Dendritic cell treated with granulocyte-macrophage colony-stimulating factor and Interleukin-4, amounts not matched to agents 40 ng/mL and 50 ng/mL, for 4 days (primary cell): ENCODE data around the gene ASTE1.
"Not testable (repeated sequence)": the region's sequence is repeated elsewhere in the genome, so short reads cannot be mapped to it uniquely, and the experiment has no call there.

Source experiments
- H3K27ac Mint-ChIP-seq: one replicate; pipeline ENCODE4 v1.8.0; 2022; ENCODE audit warnings: mild to moderate bottlenecking, mixed read lengths
- H3K27me3 Mint-ChIP-seq: one replicate; pipeline ENCODE4 v1.8.0; 2022; ENCODE audit warnings: mild to moderate bottlenecking, mixed read lengths
- H3K36me3 Mint-ChIP-seq: one replicate; pipeline ENCODE4 v1.8.0; 2022; ENCODE audit warnings: low read depth, mixed read lengths
- H3K4me1 Mint-ChIP-seq: one replicate; pipeline ENCODE4 v1.8.0; 2022; ENCODE audit warnings: low read depth, mixed read lengths
- H3K4me3 Mint-ChIP-seq: one replicate; pipeline ENCODE4 v1.8.0; 2022; ENCODE audit warnings: mild to moderate bottlenecking, moderate library complexity, mixed read lengths
- H3K9me3 Mint-ChIP-seq: one replicate; pipeline ENCODE4 v1.8.0; 2022; ENCODE audit warnings: mixed read lengths
- intact Hi-C: fragments of 100-400 bp; cut with micrococcal nuclease; formaldehyde crosslinking; loops from one replicate; pipeline ENCODE4 v1.15.0; 2022

Gene ASTE1

DNA sequence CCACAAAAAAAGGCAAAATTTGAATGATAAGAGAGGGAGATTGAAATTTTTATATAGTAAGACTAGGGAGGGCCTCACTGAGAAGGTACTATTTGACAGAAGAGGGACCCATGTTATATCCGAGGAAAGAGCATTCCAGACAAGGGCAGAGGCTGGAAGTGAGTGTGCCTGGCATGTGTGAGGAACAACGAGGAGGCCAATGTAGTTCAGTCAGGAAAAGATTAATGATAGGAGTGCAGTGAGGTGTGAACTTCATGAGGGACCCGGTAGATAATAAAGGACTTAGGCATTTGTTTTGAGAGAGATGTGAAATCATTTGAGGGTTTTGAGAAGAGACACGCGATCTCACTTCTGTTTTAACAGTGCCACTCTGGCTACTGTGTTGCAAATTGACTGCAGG lies 36.3 kb downstream of the ASTE1 start:
- Mint-ChIP-seq H3K27me3 (no peaks in the 10 kb centered on the region), H3K4me1 (peaks cover 18% of the 10 kb centered on the region), H3K27ac (peak overlapping the region; percentile 47), H3K4me3 (no peak overlapping the region), H3K9me3 (no peaks in the 10 kb centered on the region), H3K36me3 (peaks cover 53% of the 10 kb centered on the region)
- intact Hi-C loops = no loop called here

DNA sequence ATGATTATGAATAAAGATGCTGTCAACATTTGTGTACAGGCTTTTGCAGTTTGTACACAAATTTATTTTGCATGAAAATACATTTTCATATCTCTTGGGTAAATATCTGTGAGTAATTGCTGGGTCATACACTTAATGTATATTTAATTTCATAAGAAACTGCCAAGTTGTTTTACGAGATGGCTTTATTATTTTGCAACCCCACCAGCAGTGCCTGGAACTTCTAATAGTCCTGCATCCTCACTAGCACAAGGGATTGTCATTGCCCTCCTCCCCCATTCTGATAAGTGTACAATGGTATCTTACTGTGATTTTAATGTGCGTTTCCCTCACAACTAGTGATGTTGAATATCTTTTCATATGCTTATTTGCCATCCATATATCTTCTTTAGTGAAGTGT lies 45.2 kb downstream of the ASTE1 start:
- Mint-ChIP-seq H3K36me3 (peaks cover 56% of the 10 kb centered on the region), H3K27me3 (no peaks in the 10 kb centered on the region), H3K27ac (no peak overlapping the region), H3K4me3 (no peak overlapping the region), H3K4me1 (no peaks in the 10 kb centered on the region), H3K9me3 (no peaks in the 10 kb centered on the region)
- intact Hi-C loops = no loop called here

DNA sequence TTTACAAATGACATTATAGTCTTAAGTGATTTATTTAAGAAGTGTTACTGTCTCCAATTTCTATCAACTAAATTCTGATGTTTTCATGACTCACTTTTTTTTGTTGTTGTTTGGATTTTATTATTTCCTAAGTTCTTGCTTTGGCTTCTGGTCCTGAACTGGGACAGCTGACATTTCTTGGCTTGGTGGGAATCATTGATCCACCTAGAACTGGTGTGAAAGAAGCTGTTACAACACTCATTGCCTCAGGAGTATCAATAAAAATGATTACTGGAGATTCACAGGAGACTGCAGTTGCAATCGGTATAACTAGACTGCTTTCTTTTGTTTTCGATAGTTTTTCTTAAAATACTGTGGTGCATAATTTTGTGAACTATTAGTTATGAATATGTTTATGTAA lies 47.5 kb downstream of the ASTE1 start:
- Mint-ChIP-seq H3K4me3 (no peak overlapping the region), H3K27me3 (no peaks in the 10 kb centered on the region), H3K27ac (no peak overlapping the region), H3K9me3 (no peaks in the 10 kb centered on the region), H3K4me1 (no peaks in the 10 kb centered on the region), H3K36me3 (peaks cover 65% of the 10 kb centered on the region)
- intact Hi-C loops = no loop called here

DNA sequence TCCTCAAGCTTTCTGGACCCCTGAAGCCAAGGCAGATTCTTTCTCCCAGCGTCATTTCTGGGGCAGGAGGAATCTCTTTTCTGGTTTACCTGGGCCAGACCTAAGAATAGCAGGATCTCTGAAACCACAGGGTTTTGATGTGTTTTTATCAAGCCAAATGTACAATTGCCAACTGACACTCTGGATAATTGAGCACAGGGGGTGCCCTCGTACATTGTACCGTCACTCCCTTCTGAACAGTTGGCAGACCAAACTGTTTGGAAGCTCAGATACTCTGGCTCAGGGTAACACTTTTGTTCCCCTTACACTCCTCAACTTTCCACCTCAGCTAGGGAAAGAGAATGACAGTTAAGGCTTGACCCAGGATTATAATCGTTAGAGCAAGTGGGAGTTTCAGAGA lies 49.9 kb downstream of the ASTE1 start:
- Mint-ChIP-seq H3K27me3 (no peaks in the 10 kb centered on the region), H3K36me3 (peaks cover 75% of the 10 kb centered on the region)

DNA sequence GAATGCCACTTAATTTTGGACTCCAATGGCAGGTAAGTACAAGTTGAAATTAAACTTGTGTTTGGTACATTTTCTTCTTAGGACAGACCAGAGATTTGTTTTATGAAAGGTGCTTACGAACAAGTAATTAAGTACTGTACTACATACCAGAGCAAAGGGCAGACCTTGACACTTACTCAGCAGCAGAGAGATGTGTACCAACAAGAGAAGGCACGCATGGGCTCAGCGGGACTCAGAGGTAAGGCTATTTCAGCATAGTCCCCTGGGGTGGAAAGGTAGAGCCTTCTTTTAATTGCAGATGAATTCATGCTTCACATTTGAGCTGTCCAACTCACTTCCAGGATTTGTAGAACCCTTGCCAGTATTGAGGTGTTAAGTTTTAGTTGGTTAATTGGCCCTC lies 51.4 kb downstream of the ASTE1 start:
- no peaks in the 10 kb centered on the region for H3K4me1 Mint-ChIP-seq
- intact Hi-C loops = no loop called here
- H3K9me3 Mint-ChIP-seq = no peaks in the 10 kb centered on the region
- H3K27me3 Mint-ChIP-seq = no peaks in the 10 kb centered on the region
- H3K27ac Mint-ChIP-seq = no peak overlapping the region
- H3K4me3 Mint-ChIP-seq = no peak overlapping the region
- peaks cover 81% of the 10 kb centered on the region for H3K36me3 Mint-ChIP-seq

More for the DNA sequence above, 49.9 kb downstream of the ASTE1 start:
- no peak overlapping the region for H3K27ac Mint-ChIP-seq
- no peaks in the 10 kb centered on the region for H3K4me1 Mint-ChIP-seq
- H3K4me3 Mint-ChIP-seq = no peak overlapping the region
- intact Hi-C loops = no loop called here
- no peaks in the 10 kb centered on the region for H3K9me3 Mint-ChIP-seq

DNA sequence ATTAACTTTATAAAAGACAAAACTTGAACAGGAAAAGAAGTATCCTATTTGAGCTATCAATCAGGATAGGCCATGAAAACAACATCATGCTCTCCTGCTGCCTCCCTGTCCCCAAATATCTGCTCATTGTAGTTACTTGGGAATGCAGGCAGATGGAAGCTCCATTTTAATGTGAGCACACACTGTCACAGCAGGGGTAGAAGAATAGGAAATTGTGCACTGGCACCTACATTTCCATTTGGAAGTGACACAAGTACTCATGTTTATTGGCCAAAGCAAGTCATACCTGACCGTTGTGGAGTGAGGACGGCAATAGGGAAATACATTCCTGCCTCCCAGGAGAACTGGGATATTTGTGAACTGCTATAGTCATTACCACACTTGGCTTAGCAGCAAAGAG lies 52.4 kb downstream of the ASTE1 start:
- no peaks in the 10 kb centered on the region for H3K9me3 Mint-ChIP-seq
- intact Hi-C loops = no loop called here
- H3K27me3 Mint-ChIP-seq = no peaks in the 10 kb centered on the region

DNA sequence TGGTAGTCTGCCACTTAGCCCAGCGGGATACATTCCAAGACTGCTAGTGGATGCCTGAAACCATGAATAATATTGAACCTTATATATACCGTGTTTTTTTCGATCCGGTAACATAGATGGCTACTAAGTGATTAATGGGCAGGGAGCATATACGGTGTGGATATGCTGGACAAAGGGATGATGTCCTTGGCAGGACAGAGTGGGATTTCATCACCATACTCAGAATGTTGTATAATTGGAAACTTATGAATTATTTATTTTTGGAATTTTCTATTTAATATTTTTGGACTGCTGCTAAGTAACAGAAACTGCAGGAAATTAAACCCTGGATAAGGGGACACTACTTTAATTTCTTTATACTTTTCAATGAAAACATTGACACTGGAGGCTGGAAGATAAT lies 53.2 kb downstream of the ASTE1 start:
- no peak overlapping the region for H3K4me3 Mint-ChIP-seq
- H3K36me3 Mint-ChIP-seq = peaks cover 93% of the 10 kb centered on the region
- no peak overlapping the region for H3K27ac Mint-ChIP-seq
- H3K4me1 Mint-ChIP-seq = no peaks in the 10 kb centered on the region
- H3K27me3 Mint-ChIP-seq = no peaks in the 10 kb centered on the region
- intact Hi-C loops = no loop called here
- no peaks in the 10 kb centered on the region for H3K9me3 Mint-ChIP-seq

More for the DNA sequence above, 52.4 kb downstream of the ASTE1 start:
- Mint-ChIP-seq H3K4me3 (no peak overlapping the region), H3K36me3 (peaks cover 86% of the 10 kb centered on the region), H3K27ac (no peak overlapping the region), H3K4me1 (no peaks in the 10 kb centered on the region)

DNA sequence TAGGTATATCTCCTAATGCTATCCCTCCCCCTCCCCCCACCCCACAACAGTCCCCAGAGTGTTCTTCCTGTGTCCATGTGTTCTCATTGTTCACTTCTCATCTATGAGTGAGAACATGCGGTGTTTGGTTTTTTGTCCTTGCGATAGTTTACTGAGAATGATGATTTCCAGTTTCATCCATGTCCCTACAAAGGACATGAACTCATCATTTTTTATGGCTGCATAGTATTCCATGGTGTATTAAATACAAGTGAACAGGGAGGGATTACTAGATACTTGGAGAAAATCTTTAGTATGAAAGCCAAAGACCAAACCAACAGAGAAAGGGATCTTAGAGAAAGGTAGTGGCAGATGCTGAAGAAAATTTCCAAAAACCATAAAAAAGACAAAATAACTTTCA lies 54.0 kb downstream of the ASTE1 start:
- H3K27ac Mint-ChIP-seq, H3K27me3 Mint-ChIP-seq, H3K4me1 Mint-ChIP-seq, H3K4me3 Mint-ChIP-seq, intact Hi-C loops, H3K9me3 Mint-ChIP-seq: not testable (repeated sequence)
- H3K36me3 Mint-ChIP-seq = peaks cover 93% of the 10 kb centered on the region

DNA sequence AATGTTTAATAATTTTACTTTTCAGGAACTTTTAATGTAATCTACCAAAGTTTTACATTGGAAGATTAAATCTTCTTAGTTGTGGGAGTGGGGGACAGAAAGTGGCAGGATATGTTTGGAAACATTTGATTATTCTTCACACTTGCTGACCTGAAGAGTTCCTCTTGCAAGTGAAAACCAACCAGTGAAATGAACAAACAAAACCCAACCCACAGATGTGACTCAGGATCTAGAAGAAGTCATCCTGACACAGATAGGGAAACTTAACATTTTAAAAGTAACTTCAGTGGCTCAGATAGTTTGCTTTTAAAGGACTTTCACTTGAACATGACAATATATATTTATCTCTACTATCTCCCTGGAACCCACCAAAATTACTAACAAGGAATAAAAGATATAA lies 55.4 kb downstream of the ASTE1 start:
- no peak overlapping the region for H3K27ac Mint-ChIP-seq

DNA sequence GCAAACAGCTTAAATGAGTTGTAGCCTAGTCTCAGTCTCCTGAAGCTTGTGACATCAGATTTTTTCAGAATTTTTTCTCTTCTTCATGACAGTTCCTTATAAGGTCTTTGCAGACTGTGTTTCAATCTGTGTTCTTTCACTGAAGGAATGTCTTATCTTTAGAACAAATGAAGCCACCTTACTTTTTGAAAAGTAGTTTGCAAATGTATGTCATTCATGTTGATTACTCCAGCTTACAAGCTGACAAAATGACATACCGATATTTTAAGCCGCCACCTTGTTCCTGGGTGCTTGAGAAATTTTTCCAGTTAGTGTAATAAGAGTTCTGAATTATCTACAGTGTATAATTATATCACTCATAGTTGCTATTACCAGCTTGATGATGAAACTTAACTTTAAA lies 57.0 kb downstream of the ASTE1 start:
- H3K36me3 Mint-ChIP-seq = peaks cover 92% of the 10 kb centered on the region
- H3K27me3 Mint-ChIP-seq = no peaks in the 10 kb centered on the region
- no peak overlapping the region for H3K4me3 Mint-ChIP-seq
- H3K4me1 Mint-ChIP-seq = no peaks in the 10 kb centered on the region
- intact Hi-C loops = no loop called here
- H3K27ac Mint-ChIP-seq = no peak overlapping the region
- no peaks in the 10 kb centered on the region for H3K9me3 Mint-ChIP-seq

More for the DNA sequence above, 55.4 kb downstream of the ASTE1 start:
- Mint-ChIP-seq H3K4me1 (no peaks in the 10 kb centered on the region), H3K4me3 (no peak overlapping the region), H3K36me3 (peaks cover 94% of the 10 kb centered on the region), H3K27me3 (no peaks in the 10 kb centered on the region), H3K9me3 (no peaks in the 10 kb centered on the region)
- intact Hi-C loops = loop anchor here (1.0 kb wide), 1 partner anchor 11 kb away; no protein-coding TSS in a partner anchor

DNA sequence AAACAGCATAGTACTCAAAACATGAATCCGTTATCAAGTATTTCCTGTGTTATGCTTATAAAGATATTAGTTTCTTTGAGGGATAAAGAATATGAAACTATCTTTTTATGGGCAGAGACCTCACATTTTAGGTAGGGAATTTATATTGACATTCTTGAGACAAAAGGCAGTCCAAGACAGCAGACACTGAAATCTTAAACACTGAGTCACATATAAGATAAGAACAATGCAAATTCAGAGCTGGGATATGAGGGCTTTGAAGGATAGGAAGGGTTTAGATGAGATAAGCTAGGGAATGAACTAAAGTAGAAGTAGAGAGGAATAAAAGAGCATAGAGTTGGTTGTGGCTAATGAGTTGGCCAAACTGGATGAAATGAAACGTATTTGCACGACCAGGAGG lies 58.4 kb downstream of the ASTE1 start:
- no peaks in the 10 kb centered on the region for H3K27me3 Mint-ChIP-seq
- H3K27ac Mint-ChIP-seq = no peak overlapping the region
- H3K36me3 Mint-ChIP-seq = peaks cover 81% of the 10 kb centered on the region
- no peaks in the 10 kb centered on the region for H3K4me1 Mint-ChIP-seq
- intact Hi-C loops = no loop called here
- H3K4me3 Mint-ChIP-seq = no peak overlapping the region
- no peaks in the 10 kb centered on the region for H3K9me3 Mint-ChIP-seq

DNA sequence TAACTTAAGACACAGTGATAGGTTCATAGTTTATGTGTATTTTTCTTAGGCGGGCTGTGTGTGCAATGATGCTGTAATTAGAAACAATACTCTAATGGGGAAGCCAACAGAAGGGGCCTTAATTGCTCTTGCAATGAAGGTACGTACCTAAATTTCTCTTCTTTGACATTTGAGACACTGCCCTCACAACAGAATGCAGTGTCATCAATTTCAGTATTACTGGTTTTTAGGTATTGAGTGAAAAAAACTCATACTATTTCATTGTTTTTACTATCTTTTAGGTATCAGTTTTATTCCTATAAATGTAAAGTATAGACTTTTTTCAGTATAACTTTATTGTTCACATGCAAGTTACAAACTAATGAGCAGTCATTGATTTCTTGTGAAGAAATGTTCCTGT lies 59.3 kb downstream of the ASTE1 start:
- no peaks in the 10 kb centered on the region for H3K27me3 Mint-ChIP-seq
- H3K9me3 Mint-ChIP-seq = no peaks in the 10 kb centered on the region
- no peaks in the 10 kb centered on the region for H3K4me1 Mint-ChIP-seq
- no peak overlapping the region for H3K27ac Mint-ChIP-seq
- H3K4me3 Mint-ChIP-seq = no peak overlapping the region
- intact Hi-C loops = no loop called here
- peaks cover 78% of the 10 kb centered on the region for H3K36me3 Mint-ChIP-seq

DNA sequence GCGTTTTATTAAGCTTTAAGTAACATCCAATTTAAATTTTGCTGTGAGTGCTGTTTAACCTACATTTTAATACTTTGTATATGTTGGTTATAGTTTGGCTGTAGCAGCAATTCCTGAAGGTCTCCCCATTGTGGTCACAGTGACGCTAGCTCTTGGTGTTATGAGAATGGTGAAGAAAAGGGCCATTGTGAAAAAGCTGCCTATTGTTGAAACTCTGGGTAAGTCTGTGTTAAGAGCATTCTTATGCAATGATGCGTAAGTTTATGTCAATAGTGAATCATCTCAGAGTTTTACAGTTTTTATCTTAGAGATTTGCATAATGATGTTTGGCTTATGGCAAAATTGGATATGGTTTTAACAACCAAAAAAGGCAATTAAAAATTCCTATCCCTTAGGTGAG lies 62.7 kb downstream of the ASTE1 start:
- Mint-ChIP-seq H3K4me1 (no peaks in the 10 kb centered on the region), H3K27ac (no peak overlapping the region), H3K4me3 (no peak overlapping the region), H3K27me3 (no peaks in the 10 kb centered on the region), H3K9me3 (no peaks in the 10 kb centered on the region), H3K36me3 (peaks cover 70% of the 10 kb centered on the region)
- intact Hi-C loops = no loop called here
